Measurements from ENCODE around the gene DDX31. TPM values are rescaled to one million over a fixed set of nuclear protein-coding genes. Genes with fewer than 3 reads are reported as not detected.

The DDX31 gene
- total RNA-seq, 1 experiment from 2014 or later: 25.8 TPM

- Histone ChIP-seq H3K9ac (ENCODE audit: low read length) (no peak overlapping the region), H3K4me3 (replicated peaks in 1 of 2; ENCODE audit: low read depth in 1 of 2, low read length in 2 of 2) (no peak overlapping the region), H3K4me2 (ENCODE audit: low read length) (no peak overlapping the region), H2AFZ (ENCODE audit: low read depth, low read length, poor library complexity, severe bottlenecking) (no peak overlapping the region), H3K4me1 (ENCODE audit: control insufficient read depth in 1 of 2, insufficient read depth in 2 of 2, low read length in 2 of 2) (no peaks in the 10 kb centered on the region), H3K9me2 (ENCODE audit: insufficient read depth) (no peaks in the 10 kb centered on the region), H3K9me3 (ENCODE audit: control insufficient read depth in 1 of 2, insufficient read depth in 1 of 2, low read depth in 1 of 2, low read length in 2 of 2) (no peaks in the 10 kb centered on the region), H3K27ac (ENCODE audit: low read depth, low read length) (no peak overlapping the region), H3K36me3 (ENCODE audit: control insufficient read depth in 1 of 2, insufficient read depth in 2 of 2, low read length in 2 of 2) (peaks cover 20 to 60% of the 10 kb centered on the region in 2 experiments), H4K20me1 (ENCODE audit: insufficient read depth) (no peaks in the 10 kb centered on the region), H3K79me2 (ENCODE audit: insufficient read depth, low read length) (no peaks in the 10 kb centered on the region), H3K27me3 (ENCODE audit: insufficient read depth, low read length) (no peaks in the 10 kb centered on the region)
- ChIA-PET POLR2A (no interaction called here), CTCF (no interaction called here), RAD21 (ENCODE audit: low non-redundant PET in 1 of 2, low total read pairs in 2 of 2, uncharacterized antibody in 2 of 2, unreplicated experiment in 2 of 2) (no interaction called here)
- intact Hi-C loops (cut with micrococcal nuclease): no loop called here
- no peak for DNase-seq (ENCODE audit: low read depth, low spot score)
- ATAC-seq: no peak
- no TSS peak for BruUV-seq (replicated peaks)
- no peak for TF ChIP-seq JUND (IDR thresholded peaks at IDR 0.05)
- TF ChIP-seq ATF3 (IDR thresholded peaks at IDR 0.05): no peak
- no peak for TF ChIP-seq EZH2 (IDR thresholded peaks at IDR 0.05)
- TF ChIP-seq POLR2AphosphoS5 (IDR thresholded peaks at IDR 0.05; ENCODE audit: low read depth, low read length): no peak
- no peak for TF ChIP-seq EZH2phosphoT487 (IDR thresholded peaks at IDR 0.05; ENCODE audit: borderline replicate concordance)
- no peak for TF ChIP-seq POLR2A (IDR thresholded peaks at IDR 0.05; ENCODE audit: borderline replicate concordance, extremely low read depth, insufficient read depth, insufficient read length)
- TF ChIP-seq TCF7L2 (IDR thresholded peaks at IDR 0.05; ENCODE audit: borderline replicate concordance, extremely low read depth, insufficient read depth, insufficient read length): no peak
- no peak for TF ChIP-seq ZBTB33 (IDR thresholded peaks at IDR 0.05; ENCODE audit: extremely low read depth, insufficient replicate concordance, low read length)
- no peak for TF ChIP-seq SIN3A (IDR thresholded peaks at IDR 0.05; ENCODE audit: low read depth)
- TF ChIP-seq CEBPB (IDR thresholded peaks at IDR 0.05; ENCODE audit: low read depth): no peak
- TF ChIP-seq CTCF (IDR thresholded peaks at IDR 0.05 in 2 of 3, conservative IDR thresholded peaks at IDR 0.05 in 1 of 3; ENCODE audit: borderline replicate concordance in 1 of 3, insufficient read depth in 1 of 3, low read depth in 2 of 3, low read length in 2 of 3): no peak
- no peak for TF ChIP-seq MAX (IDR thresholded peaks at IDR 0.05)
Measured at GRCh38 chr9:132627106-132627505, 42.7 kb downstream of the DDX31 start.
